ENCODE measurements around the gene SLC2A11.
"Not testable (repeated sequence)": the region's sequence is repeated elsewhere in the genome, so short reads cannot be mapped to it uniquely, and the experiment has no call there.

GRCh38 chr22:23921586-23922201 lies 64.0 kb downstream of the SLC2A11 start:
- TF ChIP-seq CTCF, POLR2AphosphoS5 (IDR thresholded peaks at IDR 0.05): not testable (repeated sequence)

Measured in prostate gland (tissue), 2 donors.